ENCODE measurements around the gene GLRB.

The GLRB gene

DNA sequence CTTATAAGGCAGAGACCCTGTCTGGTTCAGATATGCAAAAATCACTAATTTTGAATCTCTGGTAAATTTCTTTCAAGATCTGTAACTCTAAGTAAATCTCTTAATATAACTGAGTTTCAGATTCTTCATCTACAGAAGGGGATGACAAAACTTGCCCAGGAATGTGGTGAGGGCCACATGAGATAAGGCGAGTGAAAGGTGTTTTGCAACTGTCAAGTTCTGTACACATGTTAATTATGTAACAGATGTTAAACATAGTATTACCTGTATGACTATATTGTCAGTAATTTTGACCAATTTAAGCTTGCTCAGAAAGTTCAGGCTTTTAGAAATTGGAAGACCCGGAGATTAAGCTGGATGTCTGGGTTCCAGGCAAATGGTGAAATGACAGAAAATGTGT is 549 bp upstream of the GLRB start:
- Histone ChIP-seq H3K9me3 (ENCODE audit: control insufficient read depth in 1 of 2, low read length in 2 of 2) (no peaks in the 10 kb centered on the region), H3K4me3 (ENCODE audit: low read depth in 1 of 2, low read length in 2 of 2) (peak overlapping the region; percentile 68 to 88), H3K27ac (ENCODE audit: low read length) (no peak overlapping the region), H3K4me1 (ENCODE audit: control insufficient read depth in 1 of 2, insufficient read depth in 2 of 2, low read length in 2 of 2) (no peaks in the 10 kb centered on the region), H3K36me3 (ENCODE audit: control insufficient read depth in 1 of 2, insufficient read depth in 2 of 2, low read length in 2 of 2) (no peaks in the 10 kb centered on the region), H3K27me3 (ENCODE audit: low read depth, low read length) (peaks cover 3% of the 10 kb centered on the region)

DNA sequence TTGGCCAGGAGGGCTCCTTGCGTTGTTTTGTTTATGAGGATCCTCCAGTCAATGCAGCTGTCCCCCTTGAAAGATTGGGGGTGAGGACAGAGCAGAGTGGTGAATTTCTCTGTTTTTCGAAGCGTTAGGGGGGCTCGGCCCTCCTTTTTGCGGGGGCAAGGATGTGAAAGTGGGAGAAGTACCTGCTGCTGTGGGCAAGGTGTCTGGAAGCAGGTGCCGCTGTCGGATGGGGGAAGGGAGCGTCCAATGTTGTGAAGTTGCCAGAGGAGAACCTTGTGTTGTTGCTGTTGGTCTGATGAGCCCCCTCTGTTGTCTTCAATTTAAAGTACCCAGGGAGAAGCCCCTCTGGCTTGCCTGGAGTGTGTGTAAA is 613 bp downstream of the GLRB start:
- peak overlapping the region; percentile 68 to 88 for H3K4me3 ChIP-seq (ENCODE audit: low read depth in 1 of 2, low read length in 2 of 2)
- H3K9me3 ChIP-seq (ENCODE audit: control insufficient read depth in 1 of 2, low read length in 2 of 2): no peaks in the 10 kb centered on the region
- no peaks in the 10 kb centered on the region for H3K36me3 ChIP-seq (ENCODE audit: control insufficient read depth in 1 of 2, insufficient read depth in 2 of 2, low read length in 2 of 2)
- no peaks in the 10 kb centered on the region for H3K4me1 ChIP-seq (ENCODE audit: control insufficient read depth in 1 of 2, insufficient read depth in 2 of 2, low read length in 2 of 2)
- H3K27me3 ChIP-seq (ENCODE audit: low read depth, low read length): peaks cover 3% of the 10 kb centered on the region
- H3K27ac ChIP-seq (ENCODE audit: low read length): no peak overlapping the region

DNA sequence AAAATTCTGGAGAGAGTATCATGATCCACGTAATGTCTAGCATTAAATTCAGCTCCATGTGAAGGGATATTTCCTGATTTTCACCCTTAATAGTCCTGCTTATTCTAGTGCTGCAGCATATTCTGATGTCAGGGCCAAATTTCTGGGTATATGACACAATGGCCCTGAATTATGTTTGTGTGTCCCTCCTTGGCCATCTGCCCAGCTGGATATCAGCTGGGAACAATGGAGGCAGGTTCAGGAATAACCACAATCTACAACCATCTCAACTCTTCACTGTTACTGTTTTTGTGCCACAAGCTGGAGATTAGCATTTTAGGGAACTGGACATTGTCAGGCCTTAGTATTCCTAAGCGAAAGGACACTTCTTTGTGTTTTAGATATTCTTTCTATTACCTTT is 3.5 kb downstream of the GLRB start:
- Histone ChIP-seq H3K4me3 (ENCODE audit: low read depth in 1 of 2, low read length in 2 of 2) (no peak overlapping the region), H3K27me3 (ENCODE audit: low read depth, low read length) (peaks cover 3% of the 10 kb centered on the region), H3K27ac (ENCODE audit: low read length) (no peak overlapping the region), H3K4me1 (ENCODE audit: control insufficient read depth in 1 of 2, insufficient read depth in 2 of 2, low read length in 2 of 2) (no peaks in the 10 kb centered on the region), H3K9me3 (ENCODE audit: control insufficient read depth in 1 of 2, low read length in 2 of 2) (no peaks in the 10 kb centered on the region), H3K36me3 (ENCODE audit: control insufficient read depth in 1 of 2, insufficient read depth in 2 of 2, low read length in 2 of 2) (no peaks in the 10 kb centered on the region)

DNA sequence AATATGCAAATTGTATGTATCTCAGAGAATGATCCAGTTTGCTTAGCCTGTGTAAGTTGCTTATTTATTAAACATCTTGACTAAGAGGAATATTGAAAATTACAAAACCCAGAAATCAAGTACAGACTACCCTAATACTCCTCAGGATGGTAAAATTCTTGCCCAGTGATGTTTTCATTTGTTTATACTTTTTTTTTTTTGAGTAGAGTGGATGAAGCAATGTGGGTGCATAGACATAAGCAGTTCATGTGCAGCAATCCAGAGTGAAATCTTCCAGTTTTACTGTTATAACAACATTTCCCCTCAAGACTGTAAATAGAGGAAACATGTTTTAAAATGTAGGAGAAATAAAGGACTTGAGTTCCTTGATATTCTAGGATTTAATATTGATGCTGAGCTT is 4.7 kb downstream of the GLRB start:
- Histone ChIP-seq H3K27me3 (ENCODE audit: low read depth, low read length) (peaks cover 3% of the 10 kb centered on the region), H3K9me3 (ENCODE audit: control insufficient read depth in 1 of 2, low read length in 2 of 2) (no peaks in the 10 kb centered on the region), H3K36me3 (ENCODE audit: control insufficient read depth in 1 of 2, insufficient read depth in 2 of 2, low read length in 2 of 2) (no peaks in the 10 kb centered on the region), H3K27ac (ENCODE audit: low read length) (no peak overlapping the region), H3K4me3 (ENCODE audit: low read depth in 1 of 2, low read length in 2 of 2) (no peak overlapping the region), H3K4me1 (ENCODE audit: control insufficient read depth in 1 of 2, insufficient read depth in 2 of 2, low read length in 2 of 2) (no peaks in the 10 kb centered on the region)

DNA sequence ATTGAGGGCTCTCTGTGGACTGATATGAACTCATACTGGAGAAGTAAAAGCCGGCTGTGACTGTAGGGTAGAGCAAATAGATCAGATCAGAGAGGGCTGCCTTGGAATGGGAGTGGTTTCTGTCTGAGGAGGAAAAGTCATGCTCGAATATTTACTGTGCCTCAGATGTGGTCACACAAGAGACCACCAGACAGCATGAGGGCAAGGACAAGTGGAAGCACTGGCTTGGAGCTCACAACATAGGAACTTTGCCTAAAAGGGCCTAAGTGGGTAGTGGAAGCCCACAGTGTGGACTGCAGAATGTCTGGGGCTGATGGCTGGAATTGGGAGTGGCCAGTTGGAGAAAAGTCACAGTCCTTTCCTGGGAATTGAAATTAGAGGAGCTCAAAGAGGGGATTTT is 19.8 kb downstream of the GLRB start:
- Histone ChIP-seq H3K36me3 (ENCODE audit: control insufficient read depth in 1 of 2, insufficient read depth in 2 of 2, low read length in 2 of 2) (no peaks in the 10 kb centered on the region), H3K27me3 (ENCODE audit: low read depth, low read length) (no peaks in the 10 kb centered on the region), H3K4me1 (ENCODE audit: control insufficient read depth in 1 of 2, insufficient read depth in 2 of 2, low read length in 2 of 2) (no peaks in the 10 kb centered on the region), H3K9me3 (ENCODE audit: control insufficient read depth in 1 of 2, low read length in 2 of 2) (no peaks in the 10 kb centered on the region), H3K27ac (ENCODE audit: low read length) (no peak overlapping the region), H3K4me3 (ENCODE audit: low read depth in 1 of 2, low read length in 2 of 2) (no peak overlapping the region)

DNA sequence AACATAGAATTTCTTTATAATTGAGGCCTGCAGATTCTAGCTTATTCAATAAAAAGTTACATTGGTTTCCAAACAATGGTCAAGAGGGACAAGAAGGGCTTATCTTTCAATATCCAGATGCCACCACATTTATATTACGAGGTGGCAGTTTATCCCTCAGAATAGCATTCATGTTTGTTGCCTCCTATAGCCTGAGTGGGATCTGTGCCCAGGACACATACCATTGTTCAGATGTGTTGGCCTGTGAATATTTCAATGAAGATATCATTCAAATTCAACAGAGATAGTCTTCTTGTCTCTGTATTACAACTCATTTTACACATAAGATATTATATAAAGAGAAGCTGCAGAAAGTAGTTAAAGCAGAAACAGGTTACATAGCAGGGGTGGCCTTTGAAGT is 20.5 kb downstream of the GLRB start:
- no peaks in the 10 kb centered on the region for H3K9me3 ChIP-seq (ENCODE audit: control insufficient read depth in 1 of 2, low read length in 2 of 2)
- no peaks in the 10 kb centered on the region for H3K27me3 ChIP-seq (ENCODE audit: low read depth, low read length)
- H3K4me1 ChIP-seq (ENCODE audit: control insufficient read depth in 1 of 2, insufficient read depth in 2 of 2, low read length in 2 of 2): no peaks in the 10 kb centered on the region
- H3K36me3 ChIP-seq (ENCODE audit: control insufficient read depth in 1 of 2, insufficient read depth in 2 of 2, low read length in 2 of 2): no peaks in the 10 kb centered on the region
- no peak overlapping the region for H3K27ac ChIP-seq (ENCODE audit: low read length)
- no peak overlapping the region for H3K4me3 ChIP-seq (ENCODE audit: low read depth in 1 of 2, low read length in 2 of 2)

DNA sequence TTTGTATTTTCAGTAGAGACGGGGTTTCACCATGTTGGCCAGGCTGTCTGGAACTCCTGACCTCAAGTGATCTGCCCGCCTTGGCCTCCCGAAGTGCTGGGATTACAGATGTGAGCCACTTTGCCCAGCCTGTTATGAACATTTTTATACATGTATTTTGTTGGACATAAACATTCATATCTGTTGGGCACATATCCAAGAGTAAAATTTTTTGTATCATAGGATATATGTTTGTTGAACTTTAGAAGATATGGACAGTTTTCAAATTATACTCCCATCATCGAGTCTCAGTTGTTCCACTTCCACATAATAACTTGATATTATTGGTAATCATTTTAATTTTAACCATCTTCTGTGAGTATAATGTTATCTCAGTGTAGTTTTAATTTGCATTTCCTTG is 23.6 kb downstream of the GLRB start:
- Histone ChIP-seq H3K27me3 (ENCODE audit: low read depth, low read length) (no peaks in the 10 kb centered on the region), H3K36me3 (ENCODE audit: control insufficient read depth in 1 of 2, insufficient read depth in 2 of 2, low read length in 2 of 2) (no peaks in the 10 kb centered on the region), H3K4me3 (ENCODE audit: low read depth in 1 of 2, low read length in 2 of 2) (no peak overlapping the region), H3K4me1 (ENCODE audit: control insufficient read depth in 1 of 2, insufficient read depth in 2 of 2, low read length in 2 of 2) (no peaks in the 10 kb centered on the region), H3K9me3 (ENCODE audit: control insufficient read depth in 1 of 2, low read length in 2 of 2) (no peaks in the 10 kb centered on the region), H3K27ac (ENCODE audit: low read length) (no peak overlapping the region)

DNA sequence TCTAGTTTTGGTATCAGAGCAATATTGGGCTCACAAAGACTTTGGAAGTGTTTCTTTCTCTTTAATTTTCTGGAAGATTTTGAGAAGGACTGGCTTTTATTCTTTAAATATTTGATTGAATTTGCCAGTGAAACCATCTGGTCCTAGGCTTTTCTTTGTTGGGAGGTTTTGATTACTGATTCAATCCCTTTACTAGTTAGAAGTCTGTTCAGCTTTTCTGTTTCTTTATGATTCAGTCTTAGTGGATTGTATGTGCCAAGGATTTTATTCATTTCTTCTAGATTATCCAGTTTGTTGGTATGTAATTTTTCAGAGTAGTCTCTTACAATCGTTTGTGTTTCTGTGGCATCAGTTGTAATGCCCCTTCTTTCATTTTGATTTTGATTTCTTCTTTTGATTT is 28.6 kb downstream of the GLRB start:
- H3K36me3 ChIP-seq (ENCODE audit: control insufficient read depth in 1 of 2, insufficient read depth in 2 of 2, low read length in 2 of 2): no peaks in the 10 kb centered on the region
- no peak overlapping the region for H3K4me3 ChIP-seq (ENCODE audit: low read depth in 1 of 2, low read length in 2 of 2)

DNA sequence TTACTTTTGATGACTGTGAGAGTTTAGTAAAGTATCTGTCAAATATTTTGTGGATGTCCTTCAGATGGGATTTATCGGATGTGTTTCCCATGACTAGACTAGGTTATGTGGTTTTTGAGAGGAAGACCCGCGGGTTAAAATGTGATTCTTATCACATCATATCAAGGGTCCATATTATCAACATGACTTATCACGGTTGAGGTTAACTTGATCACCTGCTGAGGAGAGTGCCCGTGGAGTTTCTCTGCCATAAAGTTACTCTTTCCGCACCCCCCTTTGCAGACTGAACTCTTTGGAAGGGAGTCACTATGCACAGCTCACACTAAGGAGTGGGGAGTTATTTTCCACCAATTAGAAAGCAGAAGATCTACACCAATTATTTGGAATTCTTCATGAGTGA is 38.7 kb downstream of the GLRB start:
- Histone ChIP-seq H3K4me3 (ENCODE audit: low read depth in 1 of 2, low read length in 2 of 2) (no peak overlapping the region), H3K36me3 (ENCODE audit: control insufficient read depth in 1 of 2, insufficient read depth in 2 of 2, low read length in 2 of 2) (no peaks in the 10 kb centered on the region), H3K4me1 (ENCODE audit: control insufficient read depth in 1 of 2, insufficient read depth in 2 of 2, low read length in 2 of 2) (no peaks in the 10 kb centered on the region), H3K9me3 (ENCODE audit: control insufficient read depth in 1 of 2, low read length in 2 of 2) (no peaks in the 10 kb centered on the region), H3K27ac (ENCODE audit: low read length) (no peak overlapping the region), H3K27me3 (ENCODE audit: low read depth, low read length) (no peaks in the 10 kb centered on the region)

More for the DNA sequence above, 28.6 kb downstream of the GLRB start:
- no peaks in the 10 kb centered on the region for H3K4me1 ChIP-seq (ENCODE audit: control insufficient read depth in 1 of 2, insufficient read depth in 2 of 2, low read length in 2 of 2)
- no peaks in the 10 kb centered on the region for H3K27me3 ChIP-seq (ENCODE audit: low read depth, low read length)
- no peaks in the 10 kb centered on the region for H3K9me3 ChIP-seq (ENCODE audit: control insufficient read depth in 1 of 2, low read length in 2 of 2)
- H3K27ac ChIP-seq (ENCODE audit: low read length): no peak overlapping the region

DNA sequence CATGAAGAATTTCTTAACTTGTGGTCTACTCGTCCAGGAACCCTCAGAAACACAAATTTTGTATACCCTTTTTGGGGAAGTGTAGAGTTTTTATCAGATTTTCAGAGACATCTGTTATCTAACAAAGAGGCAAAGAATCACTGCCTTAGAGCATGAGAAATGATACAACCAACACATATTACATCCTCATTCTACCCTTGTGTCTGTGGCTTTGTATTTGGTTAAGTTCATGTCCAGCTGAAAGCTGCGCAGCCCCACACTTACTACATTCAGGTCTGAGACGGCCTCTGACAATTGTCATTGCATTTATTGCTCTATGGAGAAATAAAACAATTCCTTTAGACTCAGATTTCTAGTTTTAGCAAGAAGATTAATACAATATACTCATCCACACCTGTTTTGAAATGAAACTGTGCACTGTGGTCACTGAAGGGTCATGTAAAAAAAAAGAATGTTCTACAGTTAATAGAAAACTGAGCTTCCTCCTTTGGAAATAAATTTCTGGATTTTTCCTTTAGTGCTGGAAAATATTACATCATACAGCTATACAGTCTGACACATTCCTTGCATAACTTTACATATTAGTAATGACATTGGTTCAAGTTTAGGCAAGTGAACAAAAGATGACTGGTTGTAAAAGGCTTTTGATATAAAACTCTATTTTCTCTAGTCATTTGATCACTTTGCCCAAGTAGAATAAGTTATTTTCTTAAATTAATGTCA is 39.8 kb downstream of the GLRB start:
- Histone ChIP-seq H3K9me3 (ENCODE audit: control insufficient read depth in 1 of 2, low read length in 2 of 2) (no peaks in the 10 kb centered on the region), H3K4me3 (ENCODE audit: low read depth in 1 of 2, low read length in 2 of 2) (no peak overlapping the region), H3K27me3 (ENCODE audit: low read depth, low read length) (no peaks in the 10 kb centered on the region), H3K27ac (ENCODE audit: low read length) (no peak overlapping the region), H3K36me3 (ENCODE audit: control insufficient read depth in 1 of 2, insufficient read depth in 2 of 2, low read length in 2 of 2) (no peaks in the 10 kb centered on the region), H3K4me1 (ENCODE audit: control insufficient read depth in 1 of 2, insufficient read depth in 2 of 2, low read length in 2 of 2) (no peaks in the 10 kb centered on the region)

DNA sequence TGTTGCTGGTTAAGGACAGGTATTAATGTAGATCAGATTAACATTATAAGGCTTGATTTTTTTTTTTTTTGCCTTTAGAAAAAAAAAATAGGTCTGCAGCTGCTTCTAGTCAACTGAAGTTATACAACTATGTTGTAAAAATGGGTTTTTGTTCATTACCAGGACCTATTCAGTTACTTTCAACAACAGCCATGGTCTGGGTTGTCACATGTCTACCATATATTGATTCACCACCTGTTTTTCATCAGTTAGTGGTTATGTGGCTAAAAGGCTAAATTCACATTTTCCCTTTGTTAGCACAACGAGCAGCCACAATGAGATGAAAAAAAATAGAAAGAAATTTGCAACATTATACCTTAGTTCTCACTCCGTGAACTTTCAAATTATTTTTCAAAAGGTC is 45.5 kb downstream of the GLRB start:
- H3K27ac ChIP-seq (ENCODE audit: low read length): no peak overlapping the region
- no peaks in the 10 kb centered on the region for H3K4me1 ChIP-seq (ENCODE audit: control insufficient read depth in 1 of 2, insufficient read depth in 2 of 2, low read length in 2 of 2)
- H3K27me3 ChIP-seq (ENCODE audit: low read depth, low read length): no peaks in the 10 kb centered on the region
- no peak overlapping the region for H3K4me3 ChIP-seq (ENCODE audit: low read depth in 1 of 2, low read length in 2 of 2)
- H3K9me3 ChIP-seq (ENCODE audit: control insufficient read depth in 1 of 2, low read length in 2 of 2): no peaks in the 10 kb centered on the region
- H3K36me3 ChIP-seq (ENCODE audit: control insufficient read depth in 1 of 2, insufficient read depth in 2 of 2, low read length in 2 of 2): no peaks in the 10 kb centered on the region

DNA sequence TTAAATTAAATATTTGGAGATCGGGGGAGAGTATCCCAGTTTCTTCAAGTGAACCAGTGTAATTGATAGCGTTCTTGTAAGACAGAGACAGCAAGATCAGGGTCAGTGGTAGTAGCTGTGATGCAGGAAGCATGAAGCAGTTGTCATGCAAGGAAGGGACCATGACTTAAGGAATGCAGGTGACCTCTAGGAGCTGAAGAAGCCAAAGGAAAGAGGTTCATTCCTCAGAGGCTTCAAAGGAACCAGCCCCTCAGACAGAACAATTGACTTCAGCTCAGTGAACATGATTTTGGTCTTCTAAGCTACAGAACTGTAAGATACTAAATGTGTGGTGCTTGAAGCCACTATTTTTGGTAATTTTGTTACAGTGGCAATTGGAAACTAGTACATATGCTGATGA is 51.6 kb downstream of the GLRB start:
- H3K4me1 ChIP-seq (ENCODE audit: control insufficient read depth in 1 of 2, insufficient read depth in 2 of 2, low read length in 2 of 2): no peaks in the 10 kb centered on the region
- H3K36me3 ChIP-seq (ENCODE audit: control insufficient read depth in 1 of 2, insufficient read depth in 2 of 2, low read length in 2 of 2): no peaks in the 10 kb centered on the region
- no peak overlapping the region for H3K27ac ChIP-seq (ENCODE audit: low read length)
- H3K4me3 ChIP-seq (ENCODE audit: low read depth in 1 of 2, low read length in 2 of 2): no peak overlapping the region
- H3K27me3 ChIP-seq (ENCODE audit: low read depth, low read length): no peaks in the 10 kb centered on the region
- no peaks in the 10 kb centered on the region for H3K9me3 ChIP-seq (ENCODE audit: control insufficient read depth in 1 of 2, low read length in 2 of 2)

All from muscle layer of duodenum (tissue), 2 donors.